Stimulated activated CD8-positive, alpha-beta memory T cell treated with anti-CD3 and anti-CD28 coated beads, Interleukin-12 subunit alpha, Interleukin-12 subunit beta, amount 100 ng/mL, for 4 hours (primary cell): ENCODE data around the gene TRIM47.
"Not testable (repeated sequence)": the region's sequence is repeated elsewhere in the genome, so short reads cannot be mapped to it uniquely, and the experiment has no call there.

ENCODE experiments used
- DNase-seq: peaks from one replicate; pipeline ENCODE4 v3.0.0-alpha.2; 2020; ENCODE audit warnings: low read depth

TRIM47 gene

GRCh38 chr17:75891605-75892555 lies 13.5 kb upstream of the TRIM47 start:
- DNase-seq = no peak

DNA sequence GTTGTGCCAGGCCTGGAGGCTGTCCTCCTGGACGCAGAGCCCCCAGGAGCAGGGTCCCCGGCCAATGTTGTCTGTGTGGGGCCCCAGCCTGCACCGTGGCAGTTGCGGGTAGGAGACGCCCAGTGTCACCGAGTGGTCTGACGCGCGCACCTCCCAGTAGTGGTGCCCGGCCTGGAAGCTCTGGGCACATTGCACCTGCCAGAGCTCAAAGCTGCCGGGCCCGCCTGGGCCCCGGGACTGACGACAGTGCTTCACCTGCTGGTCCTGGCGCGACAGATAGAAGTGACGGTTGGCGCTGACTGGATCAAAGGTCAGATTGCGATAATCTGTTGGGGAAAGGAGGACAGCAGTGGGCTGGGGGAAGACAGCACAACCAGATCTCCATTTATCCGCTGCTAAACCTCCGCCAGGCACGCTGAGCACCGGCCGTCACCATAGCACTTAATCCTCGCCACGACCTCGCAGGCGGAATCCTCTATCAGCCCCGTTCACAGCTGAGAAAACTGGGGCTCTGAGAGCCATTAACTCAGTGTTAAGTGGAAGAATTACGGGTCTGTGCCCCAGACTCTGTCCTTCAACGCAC lies 12.7 kb upstream of the TRIM47 start:
- no peak for DNase-seq

DNA sequence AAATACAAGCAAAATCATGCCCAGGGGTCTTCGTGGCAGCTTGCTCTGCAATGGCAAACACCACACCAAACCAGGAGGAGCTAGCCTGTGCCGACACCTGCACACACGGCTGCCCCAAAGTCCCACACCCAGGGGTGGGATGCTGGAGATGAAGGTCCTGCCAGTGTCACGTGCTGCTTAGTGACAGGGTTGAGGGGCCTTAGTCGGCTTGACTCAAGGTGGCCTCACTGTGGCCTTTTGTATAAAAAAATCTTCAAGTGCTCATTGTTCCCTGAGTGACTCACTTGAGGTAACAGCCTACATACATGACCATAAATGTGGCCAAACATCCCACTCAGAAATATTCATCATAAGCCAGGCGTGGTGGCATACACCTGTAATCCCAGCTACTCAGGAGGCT lies 11.1 kb upstream of the TRIM47 start:
- DNase-seq = no peak

DNA sequence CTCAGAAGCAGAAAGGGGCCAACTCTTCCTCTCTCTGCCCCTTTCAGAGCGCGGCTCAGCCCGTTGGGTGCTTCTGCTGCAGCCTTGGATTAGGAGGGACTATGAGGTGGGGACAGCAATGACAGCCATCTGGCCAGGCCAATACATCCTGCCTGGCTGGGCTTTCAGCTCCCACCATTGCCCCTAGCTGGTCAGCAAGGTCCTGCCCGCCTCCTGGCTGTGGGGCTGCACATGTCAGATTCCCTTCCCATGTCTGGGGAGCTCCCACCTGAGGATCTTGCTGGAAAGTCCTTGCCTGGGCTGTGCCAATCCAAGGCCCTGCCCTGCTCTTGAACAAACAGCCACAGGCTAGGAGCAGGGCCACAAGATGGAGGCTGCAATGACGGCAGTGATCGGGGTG lies 10.1 kb upstream of the TRIM47 start:
- no peak for DNase-seq

GRCh38 chr17:75885860-75886259 lies 7.5 kb upstream of the TRIM47 start:
- not testable (repeated sequence) for DNase-seq

- no peak for DNase-seq
Observed at GRCh38 chr17:75885431-75885830, 7.0 kb upstream of the TRIM47 start.

DNA sequence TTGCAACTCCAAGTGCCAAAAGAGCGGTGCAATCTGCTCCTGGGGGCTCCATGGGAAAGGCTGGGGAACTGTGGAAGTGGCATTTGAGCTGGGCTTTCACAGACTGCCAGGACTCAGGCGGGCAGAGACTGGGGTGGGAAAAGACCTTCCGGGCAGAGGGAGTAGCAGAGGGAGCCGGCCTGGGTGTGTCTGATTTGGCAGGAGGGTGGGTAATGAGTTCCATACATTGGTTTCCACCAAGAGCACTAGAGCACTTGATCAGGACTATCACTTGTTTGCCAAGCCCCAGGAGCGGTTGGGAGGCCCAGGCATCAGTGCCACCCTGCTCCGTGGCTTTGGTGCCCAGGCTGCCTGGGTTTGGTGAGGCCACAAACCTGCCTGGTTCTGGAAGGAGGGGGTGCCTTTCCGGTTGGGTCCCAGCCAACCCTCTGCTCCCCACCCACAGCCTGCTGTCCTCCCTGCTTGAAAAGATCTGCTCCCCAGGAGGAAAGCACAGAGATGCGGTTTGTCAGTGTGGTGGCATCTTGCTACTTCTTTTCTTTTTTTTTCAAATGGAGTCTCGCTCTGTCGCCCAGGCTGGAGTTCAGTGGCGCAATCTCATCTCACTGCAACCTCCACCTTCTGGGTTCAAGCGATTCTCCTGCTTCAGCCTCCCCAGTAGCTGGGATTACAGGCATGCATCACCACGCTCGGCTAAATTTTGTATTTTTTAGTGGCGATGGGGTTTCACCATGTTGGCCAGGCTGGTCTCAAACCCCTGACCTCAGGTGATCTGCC lies 3.5 kb upstream of the TRIM47 start:
- no peak for DNase-seq

DNA sequence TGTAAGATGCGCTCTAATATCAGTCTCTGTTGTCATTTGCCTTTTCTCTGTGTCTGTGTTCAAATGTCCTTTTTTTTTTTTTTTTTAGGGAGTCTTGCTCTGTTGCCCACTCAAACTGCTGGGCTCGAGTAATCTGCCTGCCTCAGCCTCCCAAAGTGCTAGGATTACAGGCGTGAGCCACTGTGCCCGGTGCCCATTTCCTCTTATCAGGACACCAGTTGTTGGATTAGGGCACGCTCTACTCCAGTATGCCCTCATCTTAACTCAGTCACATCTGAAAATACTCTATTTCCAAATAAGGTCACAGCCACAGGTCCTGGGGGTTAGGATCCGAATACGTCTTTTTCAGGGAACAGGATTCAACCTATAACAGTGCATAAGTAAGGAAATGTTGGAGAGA lies 1.9 kb upstream of the TRIM47 start:
- DNase-seq = no peak

GRCh38 chr17:75877752-75878173 lies 618 bp downstream of the TRIM47 start:
- peak; percentile 50 for DNase-seq

DNA sequence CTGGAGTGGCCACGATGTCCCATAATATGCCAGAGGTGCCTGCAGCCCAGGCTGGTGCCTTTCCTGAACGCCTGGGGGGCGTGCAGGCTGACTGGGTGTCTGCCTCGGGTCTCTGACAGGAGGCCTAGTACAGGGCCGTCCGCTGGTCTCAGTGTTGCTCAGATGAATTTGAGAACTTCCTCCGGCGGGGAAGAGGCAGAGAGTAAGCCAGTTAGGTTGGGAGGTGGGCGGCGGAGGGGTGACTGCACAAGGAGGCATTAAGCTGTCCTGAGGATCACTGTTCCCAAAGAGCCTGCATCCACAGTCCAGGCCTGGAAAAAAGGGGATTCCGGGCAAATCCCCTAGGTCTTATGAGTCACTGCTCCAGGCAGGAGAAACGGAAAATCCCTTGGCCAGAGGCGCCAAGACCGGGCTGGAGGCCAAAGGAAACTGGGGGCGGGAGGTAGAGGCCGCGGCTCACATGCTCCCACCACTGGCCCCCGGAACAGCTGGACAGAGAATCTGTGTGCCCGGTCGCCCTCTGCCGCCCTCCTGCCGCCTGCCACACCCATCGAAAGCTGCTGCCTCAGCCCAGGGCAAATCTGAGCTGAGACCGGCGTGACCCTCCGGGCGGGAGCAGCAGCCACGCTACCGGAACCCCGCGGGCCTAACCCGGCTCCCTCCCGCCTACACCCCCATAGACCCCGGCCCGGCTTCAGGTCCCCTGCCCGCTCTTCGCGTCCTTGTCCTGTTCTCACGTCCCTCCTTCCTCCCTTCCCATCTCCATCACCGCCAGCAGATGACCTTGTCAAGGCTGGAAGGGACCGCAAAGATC lies 1.2 kb downstream of the TRIM47 start:
- DNase-seq = no peak

DNA sequence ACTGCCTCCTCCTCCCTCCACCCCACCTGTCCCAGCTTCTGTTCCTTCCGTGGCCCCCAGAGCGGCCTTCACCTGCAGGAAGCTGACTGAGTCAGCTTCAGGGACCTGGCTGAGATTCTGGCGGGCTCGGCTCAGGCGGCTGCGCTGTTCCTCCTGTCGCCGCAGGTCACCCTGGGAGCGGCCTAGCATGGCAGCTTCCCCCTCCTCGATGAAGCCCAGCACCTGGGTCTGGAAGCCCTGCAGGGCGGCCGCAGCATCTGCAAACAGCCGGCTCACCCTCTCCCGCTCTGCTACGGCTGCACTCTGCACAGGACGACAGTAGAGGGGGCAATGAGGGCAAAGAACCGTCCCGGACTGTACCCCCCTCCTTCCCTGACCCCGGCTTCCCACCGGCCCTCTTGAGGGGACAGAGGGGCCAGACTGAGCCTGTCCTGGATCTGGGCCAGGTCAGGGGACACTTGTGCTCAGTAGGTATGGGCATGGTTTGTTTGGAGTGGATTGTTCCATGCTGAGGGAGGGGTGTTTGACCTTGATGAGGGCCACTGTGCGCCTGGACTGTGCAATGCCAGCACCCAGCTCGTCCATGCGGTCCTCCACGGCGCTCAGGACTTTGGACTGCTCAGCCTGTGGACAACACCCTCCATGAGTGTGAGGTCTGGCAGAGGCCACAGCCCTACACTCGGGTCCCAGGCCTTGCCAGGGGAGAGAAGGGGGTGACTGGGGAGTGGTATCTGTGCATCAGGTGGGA lies 2.0 kb downstream of the TRIM47 start:
- DNase-seq = peak; percentile 50

DNA sequence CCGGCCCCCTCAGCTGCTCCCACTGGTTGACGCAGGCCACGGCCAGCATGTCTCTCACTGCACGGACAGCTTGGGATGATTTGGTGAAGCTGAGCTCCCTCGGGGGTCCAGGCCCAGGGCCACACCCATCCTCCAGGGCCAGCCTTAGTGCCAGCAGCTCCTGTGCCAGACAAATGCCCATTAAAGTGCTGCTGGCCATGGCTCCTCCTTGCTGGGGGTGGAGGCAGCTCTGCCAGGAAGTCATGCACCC lies 2.5 kb downstream of the TRIM47 start:
- no peak for DNase-seq

DNA sequence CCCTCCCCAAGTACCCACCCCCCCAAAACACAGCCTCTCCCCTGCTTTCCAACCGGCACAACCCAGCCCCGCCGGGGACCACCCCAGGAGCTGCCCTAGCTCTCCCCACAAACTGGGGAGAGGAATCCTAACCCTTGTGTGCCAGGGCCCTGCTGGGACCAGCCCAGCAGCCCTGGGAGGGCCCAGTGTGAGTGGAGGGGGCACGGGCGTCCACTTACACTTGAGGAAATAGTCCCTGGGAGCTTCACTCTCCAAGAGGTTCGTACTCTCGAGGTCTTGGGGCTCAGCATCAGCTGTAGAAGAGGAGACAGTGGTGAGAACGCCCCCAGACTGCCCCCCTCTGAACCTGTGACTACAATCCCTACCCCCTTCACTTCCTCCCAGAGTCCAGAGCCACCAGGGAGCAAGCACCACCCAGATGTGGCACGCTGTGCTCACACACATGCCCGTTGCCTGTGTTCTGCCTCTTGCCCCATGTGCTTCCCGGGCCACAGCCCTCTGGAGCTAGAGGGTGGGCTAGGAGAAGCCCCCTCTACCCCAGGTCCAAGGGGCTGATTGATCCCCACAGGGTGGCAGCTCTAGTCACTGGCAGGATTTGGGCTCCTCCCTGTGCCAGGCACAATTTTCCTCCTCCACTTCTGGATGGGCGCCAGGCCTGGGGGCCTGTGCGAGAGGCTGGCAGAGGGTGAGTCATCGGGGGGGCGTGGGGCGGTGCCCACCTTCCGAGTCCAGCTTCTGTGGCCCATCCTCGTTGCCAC lies 3.0 kb downstream of the TRIM47 start:
- DNase-seq = no peak

- DNase-seq = no peak
Observed at GRCh38 chr17:75874323-75875181, 3.8 kb downstream of the TRIM47 start.

GRCh38 chr17:75873587-75874322 lies 4.6 kb downstream of the TRIM47 start:
- no peak for DNase-seq

DNA sequence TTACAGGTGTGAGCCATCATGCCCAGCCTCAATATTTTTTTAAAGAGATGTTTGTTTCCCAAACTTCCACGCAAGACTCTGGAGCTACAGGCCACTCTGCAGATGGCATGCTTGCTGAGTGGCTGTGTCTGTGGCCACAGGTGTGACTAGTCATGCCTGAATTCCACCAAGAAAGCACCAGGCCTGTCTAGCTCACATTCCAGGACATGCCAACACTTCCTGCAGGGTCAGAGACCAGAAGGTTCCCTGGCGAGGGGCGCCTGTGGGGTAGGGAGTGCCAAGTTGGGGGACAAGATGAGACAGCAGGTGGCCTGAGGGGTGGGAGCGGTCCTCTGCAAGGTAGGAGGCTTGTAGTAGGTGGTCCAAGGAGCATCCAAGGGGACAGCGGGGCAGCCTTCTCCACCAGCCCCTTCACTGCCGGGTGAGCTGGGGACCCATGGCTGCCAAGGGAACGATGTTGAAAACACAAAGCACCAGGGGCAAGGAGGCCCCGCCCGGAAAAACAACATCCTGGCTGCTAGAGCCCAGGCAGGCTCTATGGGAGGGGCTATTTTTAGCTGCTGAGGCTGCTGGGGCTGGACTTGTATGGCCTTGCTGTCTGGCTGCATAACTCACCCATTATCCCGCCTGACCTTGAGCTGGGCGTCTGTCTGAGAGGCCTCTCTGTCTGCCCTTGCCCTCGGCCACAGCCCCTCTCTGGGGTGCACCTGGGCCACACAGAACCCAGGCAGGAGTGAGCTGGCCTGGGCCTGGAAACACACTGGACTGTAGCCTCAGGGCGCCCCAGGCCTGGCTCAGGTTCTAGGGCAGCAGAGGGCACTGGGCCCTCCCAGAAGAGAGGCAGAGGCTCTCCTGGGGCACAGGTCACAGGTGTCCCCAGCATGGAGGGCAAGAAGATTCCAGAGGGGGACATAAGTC lies 5.7 kb downstream of the TRIM47 start:
- DNase-seq = no peak

GRCh38 chr17:75870228-75870627 lies 8.2 kb downstream of the TRIM47 start:
- not testable (repeated sequence) for DNase-seq
